ENCODE data around the gene EVL. TPM values are rescaled to one million over a fixed set of nuclear protein-coding genes. Genes with fewer than 3 reads are reported as not detected.

EVL gene
- polyA plus RNA-seq, 2 of the 4 experiments (the other 2 are of a cell fraction): 14.8 to 32.9 TPM

- H3K27ac ChIP-seq: peak overlapping the region in 1 of 2 experiments; percentile 24; a peak in 1 of 6 replicates
- POLR2A ChIA-PET: no interaction called here
- no peak for FAIRE-seq
- no peak for TF ChIP-seq CHD2 (IDR thresholded peaks at IDR 0.05; ENCODE audit: low read length, partially characterized antibody)
- TF ChIP-seq CEBPB (IDR thresholded peaks at IDR 0.05): peak; percentile 71 to 85; a peak in 3 of 4 replicates
- DNase-seq (ENCODE audit: low read depth in 1 of 2, low spot score in 1 of 2): no peak
- no peaks in the 10 kb centered on the region for H3K9me3 ChIP-seq
- no peak overlapping the region for H3K4me3 ChIP-seq
- 94% methylated on average over 7 of the region's 7 CpGs for WGBS (ENCODE audit: missing lambda C conversion rate)
- no peak; a peak in 1 of 6 replicates for ATAC-seq
- H3K4me1 ChIP-seq: no peaks in the 10 kb centered on the region
- no peak overlapping the region for H3K4me2 ChIP-seq
- CTCF ChIA-PET: interaction anchor here (0.7 to 2.2 kb wide), 5 partner anchors 10 to 116 kb away, joined by 3 to 14 read pairs (median 3); no protein-coding TSS in a partner anchor
Measured at GRCh38 chr14:100076606-100077005, 11.4 kb downstream of the EVL start.

DNA sequence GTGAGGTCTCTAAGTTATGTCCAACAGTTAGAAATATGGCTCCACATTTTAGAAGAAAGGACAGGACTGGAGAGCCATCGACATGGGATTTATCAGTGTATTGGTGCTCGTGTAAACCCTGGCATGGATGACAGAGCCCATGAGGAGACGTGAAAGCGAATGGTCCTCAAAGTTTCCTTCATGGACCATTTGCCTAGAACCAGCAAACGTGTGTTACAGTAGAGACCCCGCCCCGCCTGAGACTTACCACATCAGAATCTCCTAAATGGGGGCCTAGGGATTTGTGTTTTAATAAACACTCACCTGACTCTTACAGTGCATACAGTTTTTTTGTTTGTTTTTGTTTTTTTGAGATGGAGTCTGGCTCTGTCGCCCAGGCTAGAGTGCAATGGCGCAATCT is 12.2 kb downstream of the EVL start:
- H3K4me2 ChIP-seq: no peak overlapping the region
- WGBS (ENCODE audit: missing lambda C conversion rate): 92% methylated on average over 9 of the region's 9 CpGs
- H3K27ac ChIP-seq: no peak overlapping the region
- no peak for FAIRE-seq
- ChIA-PET POLR2A (no interaction called here), CTCF (interaction anchor here (1.2 to 2.2 kb wide), 2 partner anchors 31 to 33 kb away, joined by 3 to 14 read pairs; no protein-coding TSS in a partner anchor)
- no peaks in the 10 kb centered on the region for H3K4me1 ChIP-seq
- H3K4me3 ChIP-seq: no peak overlapping the region
- TF ChIP-seq MAZ (IDR thresholded peaks at IDR 0.05; ENCODE audit: borderline replicate concordance, low read depth, low read length): no peak
- no peak for TF ChIP-seq HOXA7 (CRISPR knock-in tag; IDR thresholded peaks at IDR 0.05)
- TF ChIP-seq RAD21 (conservative IDR thresholded peaks at IDR 0.05 in 1 of 2, IDR thresholded peaks at IDR 0.05 in 1 of 2): no peak
- no peak for TF ChIP-seq EP300 (IDR thresholded peaks at IDR 0.05)
- TF ChIP-seq KDM5A (IDR thresholded peaks at IDR 0.05): no peak
- TF ChIP-seq, protein P1, sequence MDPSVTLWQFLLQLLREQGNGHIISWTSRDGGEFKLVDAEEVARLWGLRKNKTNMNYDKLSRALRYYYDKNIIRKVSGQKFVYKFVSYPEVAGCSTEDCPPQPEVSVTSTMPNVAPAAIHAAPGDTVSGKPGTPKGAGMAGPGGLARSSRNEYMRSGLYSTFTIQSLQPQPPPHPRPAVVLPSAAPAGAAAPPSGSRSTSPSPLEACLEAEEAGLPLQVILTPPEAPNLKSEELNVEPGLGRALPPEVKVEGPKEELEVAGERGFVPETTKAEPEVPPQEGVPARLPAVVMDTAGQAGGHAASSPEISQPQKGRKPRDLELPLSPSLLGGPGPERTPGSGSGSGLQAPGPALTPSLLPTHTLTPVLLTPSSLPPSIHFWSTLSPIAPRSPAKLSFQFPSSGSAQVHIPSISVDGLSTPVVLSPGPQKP (IDR thresholded peaks at IDR 0.05; ENCODE audit: low read depth, low read length): no peak
- TF ChIP-seq BHLHE40 (IDR thresholded peaks at IDR 0.05; ENCODE audit: low read depth, low read length): no peak
- TF ChIP-seq, protein P2, sequence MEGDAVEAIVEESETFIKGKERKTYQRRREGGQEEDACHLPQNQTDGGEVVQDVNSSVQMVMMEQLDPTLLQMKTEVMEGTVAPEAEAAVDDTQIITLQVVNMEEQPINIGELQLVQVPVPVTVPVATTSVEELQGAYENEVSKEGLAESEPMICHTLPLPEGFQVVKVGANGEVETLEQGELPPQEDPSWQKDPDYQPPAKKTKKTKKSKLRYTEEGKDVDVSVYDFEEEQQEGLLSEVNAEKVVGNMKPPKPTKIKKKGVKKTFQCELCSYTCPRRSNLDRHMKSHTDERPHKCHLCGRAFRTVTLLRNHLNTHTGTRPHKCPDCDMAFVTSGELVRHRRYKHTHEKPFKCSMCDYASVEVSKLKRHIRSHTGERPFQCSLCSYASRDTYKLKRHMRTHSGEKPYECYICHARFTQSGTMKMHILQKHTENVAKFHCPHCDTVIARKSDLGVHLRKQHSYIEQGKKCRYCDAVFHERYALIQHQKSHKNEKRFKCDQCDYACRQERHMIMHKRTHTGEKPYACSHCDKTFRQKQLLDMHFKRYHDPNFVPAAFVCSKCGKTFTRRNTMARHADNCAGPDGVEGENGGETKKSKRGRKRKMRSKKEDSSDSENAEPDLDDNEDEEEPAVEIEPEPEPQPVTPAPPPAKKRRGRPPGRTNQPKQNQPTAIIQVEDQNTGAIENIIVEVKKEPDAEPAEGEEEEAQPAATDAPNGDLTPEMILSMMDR (IDR thresholded peaks at IDR 0.05): no peak
- no peak for TF ChIP-seq TFCP2L1 (CRISPR knock-in tag; IDR thresholded peaks at IDR 0.05)
- TF ChIP-seq CEBPB (IDR thresholded peaks at IDR 0.05): no peak
- TF ChIP-seq CHD2 (IDR thresholded peaks at IDR 0.05; ENCODE audit: low read length, partially characterized antibody): no peak
- DNase-seq (ENCODE audit: low read depth in 1 of 2, low spot score in 1 of 2): no peak
- no peak for ATAC-seq
- H3K9me3 ChIP-seq: no peaks in the 10 kb centered on the region

GRCh38 chr14:100078216-100078803 is 13.1 kb downstream of the EVL start:
- DNase-seq (ENCODE audit: low read depth in 1 of 2, low spot score in 1 of 2): no peak

More at GRCh38 chr14:100078216-100078803, 13.1 kb downstream of the EVL start:
- no peak overlapping the region for H3K4me2 ChIP-seq
- H3K9me3 ChIP-seq: no peaks in the 10 kb centered on the region
- ChIA-PET POLR2A (no interaction called here), CTCF (interaction anchor here (0.9 to 9.1 kb wide), 4 partner anchors 21 to 53 kb away, joined by 3 to 52 read pairs (median 4); no protein-coding TSS in a partner anchor)
- H3K4me3 ChIP-seq: no peak overlapping the region
- ATAC-seq: no peak
- no peak for FAIRE-seq
- no peaks in the 10 kb centered on the region for H3K4me1 ChIP-seq
- 93% methylated on average over 9 of the region's 10 CpGs for WGBS (ENCODE audit: missing lambda C conversion rate)
- TF ChIP-seq FOSL2 (IDR thresholded peaks at IDR 0.05) (no peak), FOSL2 (CRISPR knock-in tag; IDR thresholded peaks at IDR 0.05) (no peak), CHD2 (IDR thresholded peaks at IDR 0.05; ENCODE audit: low read length, partially characterized antibody) (no peak), USF2 (IDR thresholded peaks at IDR 0.05) (no peak), POLR2AphosphoS2 (conservative IDR thresholded peaks at IDR 0.05; ENCODE audit: low read length) (no peak), ZC3H11A (IDR thresholded peaks at IDR 0.05) (no peak)
- 0 out of 6 replicates have a peak overlapping the region, but pooled peaks of 1 of the 2 experiments have one; percentile 15 for H3K27ac ChIP-seq
